HG03469 (cell line): ENCODE measurements around the gene NCEH1.

ENCODE experiments used
- ATAC-seq: cut with Tn5 transposase; IDR thresholded peaks from one replicate; pipeline ENCODE4 v1.9.1; 2021; ENCODE audit warnings: mild to moderate bottlenecking, moderate library complexity, moderate number of reproducible peaks; ENCODE audit not compliant: unreplicated experiment

The NCEH1 gene

DNA sequence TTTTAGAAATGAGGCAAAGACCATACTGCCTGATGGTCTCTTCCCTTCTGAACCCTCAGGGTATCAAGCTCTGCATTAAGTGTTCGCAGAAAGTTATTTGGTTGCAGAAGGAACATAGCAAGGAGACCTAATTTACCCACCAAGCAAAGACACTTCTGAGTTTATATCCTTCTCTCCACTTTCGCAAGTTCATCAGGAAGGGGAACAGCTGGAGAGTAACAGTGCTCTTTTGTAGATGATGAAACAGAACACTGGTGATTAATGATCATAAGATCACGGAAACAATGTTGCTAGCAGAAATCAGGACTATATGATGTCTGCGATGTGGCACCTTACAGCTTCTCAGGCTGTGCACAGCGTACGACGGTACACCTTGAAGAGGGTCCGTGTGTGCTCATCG is 62.1 kb downstream of the NCEH1 start:
- ATAC-seq, result no peak

DNA sequence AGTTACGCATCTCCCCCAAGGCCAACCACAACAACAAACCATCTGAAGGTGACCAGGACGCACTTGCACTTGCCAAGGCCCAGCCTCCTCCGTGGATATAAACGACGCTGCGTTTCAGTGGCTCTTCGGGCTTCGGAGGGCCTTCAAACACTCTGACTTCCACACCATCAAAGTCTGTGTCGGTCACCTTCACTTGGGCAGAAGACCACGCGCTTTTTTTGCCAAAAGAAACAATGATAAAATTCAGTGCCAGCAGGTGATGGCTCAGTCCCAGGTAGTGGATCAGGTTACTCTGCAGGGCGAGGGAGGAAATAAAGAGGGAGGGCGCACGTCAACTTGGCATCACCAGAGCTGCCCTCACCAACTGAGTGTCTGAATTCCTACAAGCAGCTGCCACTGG is 63.0 kb downstream of the NCEH1 start:
- ATAC-seq, result no peak

DNA sequence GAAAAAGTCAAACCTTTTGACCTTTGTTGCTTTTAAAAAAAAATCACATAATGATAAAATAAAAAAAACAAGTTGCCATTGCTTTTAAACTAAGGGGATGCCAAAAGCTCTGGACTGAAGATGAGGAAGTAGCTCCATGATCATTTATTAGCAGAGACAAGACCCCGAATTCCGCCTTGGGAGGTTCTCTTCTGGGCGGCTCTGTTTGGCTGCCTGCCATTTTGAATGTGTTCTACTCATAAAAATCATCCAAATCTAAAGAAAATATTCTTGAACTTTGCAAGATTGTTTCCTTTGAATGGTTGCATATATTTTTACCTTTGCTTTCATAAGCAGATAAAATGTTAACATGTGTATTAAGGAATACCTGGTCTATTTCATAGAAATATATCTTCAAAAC is 63.8 kb downstream of the NCEH1 start:
- no peak for ATAC-seq

DNA sequence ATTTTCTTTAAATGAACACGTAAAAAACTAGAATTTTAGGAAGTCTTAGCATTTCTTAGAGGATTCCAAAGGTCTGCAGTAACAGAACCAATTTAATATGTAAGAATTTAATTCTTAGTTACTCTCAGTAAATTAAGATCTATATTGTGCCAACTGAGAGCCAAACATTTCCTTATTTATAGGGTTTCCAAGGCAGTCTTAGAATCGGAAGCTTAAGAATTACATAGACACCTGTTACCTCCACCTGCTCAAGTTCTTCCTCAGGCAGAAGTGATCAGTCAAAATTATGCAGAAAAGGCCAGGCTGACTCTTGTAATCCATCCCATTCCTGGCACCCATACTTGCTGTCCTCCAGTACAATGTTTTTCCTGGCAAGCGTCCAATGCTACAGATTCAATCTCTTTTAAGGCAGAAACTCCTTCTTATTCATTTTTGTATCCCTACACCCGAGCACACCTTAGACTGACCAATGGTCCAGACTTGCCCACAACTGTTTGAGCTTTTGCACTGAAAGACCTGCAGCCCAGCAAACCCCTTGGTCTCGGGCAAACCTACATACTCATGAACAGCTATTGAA is 64.3 kb downstream of the NCEH1 start:
- ATAC-seq, result no peak

- ATAC-seq, result no peak
These were observed 66.6 kb downstream of the NCEH1 start for GRCh38 chr3:172644258-172644657.

- ATAC-seq, result no peak
These were observed 67.2 kb downstream of the NCEH1 start for GRCh38 chr3:172643506-172644179.

DNA sequence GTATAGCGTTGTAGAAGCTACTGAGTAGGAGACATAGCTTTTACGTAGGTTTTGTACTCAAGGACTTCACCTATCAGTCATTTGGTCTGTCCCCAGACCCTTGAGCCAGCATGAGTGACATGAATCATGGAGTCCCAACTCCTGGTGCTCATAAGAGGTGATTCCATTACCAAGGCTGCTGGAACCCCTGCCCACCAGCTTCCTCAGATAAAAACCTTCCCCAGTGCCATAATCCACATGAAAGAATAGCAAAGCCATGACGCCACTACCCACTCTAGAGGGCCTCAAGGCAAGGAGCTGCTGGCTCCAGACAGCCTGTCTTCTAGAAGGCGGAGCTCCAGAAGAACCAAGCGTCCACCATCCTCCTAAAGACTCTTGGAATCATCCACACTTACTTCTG is 69.6 kb downstream of the NCEH1 start:
- no peak for ATAC-seq

- no peak for ATAC-seq
These were observed 70.1 kb downstream of the NCEH1 start for GRCh38 chr3:172640751-172641150.

GRCh38 chr3:172635588-172635987 is 75.3 kb downstream of the NCEH1 start:
- peak; percentile 99 for ATAC-seq

DNA sequence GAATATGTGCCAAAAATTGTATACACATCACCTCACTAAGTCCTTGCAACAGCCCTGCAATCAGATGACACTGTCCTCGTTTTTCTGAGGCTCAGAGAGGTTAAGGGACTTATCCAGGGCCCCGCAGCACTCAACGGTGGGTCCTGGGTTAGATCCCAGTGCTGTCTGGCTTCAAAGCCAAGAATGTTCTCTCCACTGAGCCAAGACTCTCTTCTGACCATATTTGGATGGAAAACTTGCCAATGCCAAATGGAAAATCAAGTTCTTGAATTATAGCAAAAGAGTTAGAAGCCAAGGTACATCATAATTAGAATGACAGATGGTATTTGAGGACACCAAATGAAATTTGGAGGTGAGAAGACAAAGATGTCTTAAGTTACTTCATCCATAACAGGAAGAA is 75.9 kb downstream of the NCEH1 start:
- no peak for ATAC-seq

GRCh38 chr3:172630316-172630715 is 80.6 kb downstream of the NCEH1 start:
- no peak for ATAC-seq

GRCh38 chr3:172629470-172629869 is 81.4 kb downstream of the NCEH1 start:
- ATAC-seq, result no peak

DNA sequence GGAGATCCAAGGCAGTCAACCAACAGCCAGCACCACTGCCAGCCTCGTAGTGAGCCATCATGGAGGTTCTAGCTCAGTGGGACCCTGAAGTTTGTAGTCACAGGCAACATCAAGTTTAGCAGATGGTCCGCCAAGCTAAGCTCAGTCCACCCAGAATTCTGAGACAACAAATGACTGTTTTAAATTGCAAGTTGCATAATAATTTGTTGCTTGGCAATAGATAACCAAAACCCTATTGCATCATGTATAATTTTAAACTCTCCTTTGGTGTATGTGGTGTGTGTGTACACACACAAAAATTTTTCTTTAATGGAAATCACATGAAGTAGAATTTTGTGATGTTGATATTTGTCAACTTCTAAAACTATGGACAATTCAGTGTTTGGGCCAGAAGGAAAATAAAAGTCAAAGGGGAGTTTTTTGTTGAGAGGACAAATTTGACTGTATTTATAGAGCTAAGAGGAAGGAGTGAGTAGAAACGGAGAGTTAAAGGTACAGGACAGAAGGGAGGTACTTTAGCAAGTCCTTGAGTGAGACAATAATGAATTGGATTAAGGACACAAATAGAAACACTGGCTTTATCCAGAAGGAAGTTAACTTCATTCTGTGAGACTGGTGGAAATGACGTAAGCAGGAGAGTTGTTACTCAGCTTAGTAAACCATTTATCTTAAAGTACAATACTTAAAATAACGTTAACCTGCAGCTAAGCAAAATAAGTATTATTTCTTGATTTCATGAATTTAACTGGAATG is 83.6 kb downstream of the NCEH1 start:
- ATAC-seq, result no peak

DNA sequence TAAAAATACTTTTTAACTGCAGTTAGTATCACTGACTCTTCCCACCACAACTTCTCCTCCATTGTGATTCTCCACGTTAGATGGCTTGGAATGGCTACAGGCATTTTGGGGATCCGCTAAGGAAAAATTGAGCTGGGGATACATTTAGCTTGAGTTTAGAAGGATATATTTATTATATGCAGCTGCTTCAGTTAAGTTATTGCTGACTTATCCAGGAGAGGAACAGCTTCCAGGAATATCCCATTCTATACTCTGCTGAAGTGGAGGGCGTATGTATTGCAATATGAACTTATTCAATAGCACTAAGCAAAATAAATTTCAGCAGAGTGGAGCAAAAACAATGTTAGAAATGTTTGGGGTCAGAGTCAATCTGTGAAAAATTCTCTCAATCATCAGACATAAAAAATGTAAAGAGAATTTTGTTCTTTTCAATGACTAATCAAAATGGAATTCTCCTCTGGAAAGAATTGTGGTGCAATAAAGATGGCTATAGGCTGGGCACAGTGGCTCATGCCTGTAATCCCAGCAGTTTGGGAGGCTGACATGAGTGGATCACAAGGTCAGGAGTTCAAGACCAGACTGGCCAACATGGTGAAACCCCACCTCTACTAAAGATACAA is 84.7 kb downstream of the NCEH1 start:
- no peak for ATAC-seq

- ATAC-seq, result no peak
These were observed 85.5 kb downstream of the NCEH1 start for GRCh38 chr3:172625404-172625803.

- no peak for ATAC-seq
These were observed 85.9 kb downstream of the NCEH1 start for GRCh38 chr3:172624999-172625398.

- ATAC-seq, result no peak
These were observed 87.8 kb downstream of the NCEH1 start for GRCh38 chr3:172622916-172623700.

DNA sequence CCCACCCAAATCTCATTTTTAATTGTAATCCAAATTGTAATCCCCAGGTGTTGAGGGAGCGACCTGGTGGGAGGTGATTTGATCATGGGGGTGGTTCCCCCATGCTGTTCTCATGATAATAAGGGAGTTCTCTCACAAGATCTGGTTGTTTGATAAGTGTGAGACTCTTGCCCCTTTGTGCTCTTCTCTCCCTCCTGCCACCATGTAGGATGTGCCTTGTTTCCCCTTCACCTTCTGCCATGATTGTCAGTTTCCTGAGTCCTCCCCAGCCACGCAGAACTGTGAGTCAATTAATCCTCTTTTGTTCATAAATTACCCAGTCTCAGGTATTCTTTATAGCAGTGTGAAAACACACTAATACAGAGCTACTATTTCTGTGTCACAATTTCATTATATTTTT is 88.7 kb downstream of the NCEH1 start:
- no peak for ATAC-seq

DNA sequence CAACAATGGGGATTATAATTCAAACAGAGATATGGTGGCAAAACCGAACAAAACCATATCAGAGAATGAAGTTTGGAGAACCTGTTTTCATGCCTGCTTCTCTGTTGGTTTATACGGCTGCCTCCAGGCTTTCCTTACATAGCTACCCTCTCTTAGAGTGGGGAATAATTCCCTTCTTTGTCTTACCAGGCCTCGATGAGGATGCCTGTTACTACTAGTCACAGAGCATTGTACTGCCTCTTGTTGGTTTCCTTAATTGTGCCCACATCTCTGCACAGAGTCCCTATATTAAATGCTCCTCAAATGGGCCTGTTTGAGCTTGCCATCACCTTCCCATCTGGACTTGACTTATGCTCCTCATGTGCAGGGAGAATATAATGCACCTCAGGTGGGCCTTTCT is 92.9 kb downstream of the NCEH1 start:
- no peak for ATAC-seq

DNA sequence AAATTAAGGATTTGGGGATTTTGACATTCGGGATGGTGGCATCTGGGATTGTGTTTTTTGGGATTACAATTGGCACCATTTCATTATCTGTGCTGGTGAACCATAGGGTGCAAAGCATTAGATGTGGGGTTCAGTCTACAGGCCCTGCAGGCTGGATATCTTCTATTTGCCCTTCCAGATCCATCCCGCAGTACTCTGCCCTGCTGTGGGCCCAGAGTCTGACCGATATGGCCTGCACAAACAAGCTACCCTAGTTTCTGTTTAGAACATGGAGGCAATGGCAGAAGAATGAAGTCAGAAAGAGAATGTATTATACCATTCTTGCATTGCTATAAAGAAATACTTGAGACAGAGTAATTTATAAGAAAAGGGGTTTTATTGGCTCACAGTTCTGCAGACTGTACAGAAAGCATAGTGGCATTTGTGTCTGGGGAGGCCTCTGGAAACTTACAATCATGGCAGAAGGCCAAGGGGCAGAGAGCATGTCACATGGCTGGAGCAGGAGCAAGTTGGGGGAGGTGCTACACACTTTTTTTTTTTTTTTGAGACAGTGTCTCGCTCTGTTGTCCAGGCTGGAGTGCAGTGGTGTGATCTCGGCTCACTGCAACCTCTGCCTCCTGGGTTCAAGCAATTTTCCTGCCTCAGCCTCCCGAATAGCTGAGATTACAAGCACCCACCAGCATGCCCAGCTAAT is 93.7 kb downstream of the NCEH1 start:
- ATAC-seq, result no peak
